Measurements from ENCODE around the gene EGFR.

EGFR gene

GRCh38 chr7:55019191-55019690, 424 bp downstream of the EGFR start:
- no peak for TF ChIP-seq EZH2phosphoT487 (IDR thresholded peaks at IDR 0.05; ENCODE audit: low read depth)
- TF ChIP-seq CTCF (IDR thresholded peaks at IDR 0.05; ENCODE audit: low read depth, low read length), result no peak
- Histone ChIP-seq H3K9ac (ENCODE audit: low read length) (no peak overlapping the region), H3K4me3 (ENCODE audit: low read length) (no peak overlapping the region), H3K4me2 (ENCODE audit: low read length) (no peak overlapping the region), H3K9me3 (ENCODE audit: insufficient read depth, low read length) (no peaks in the 10 kb centered on the region), H3K27me3 (ENCODE audit: low read depth, low read length) (no peaks in the 10 kb centered on the region), H2AFZ (ENCODE audit: low read depth, low read length) (no peak overlapping the region), H3K27ac (ENCODE audit: low read length) (no peak overlapping the region), H3K4me1 (ENCODE audit: low read length) (no peaks in the 10 kb centered on the region), H4K20me1 (ENCODE audit: insufficient read depth, low read length) (no peaks in the 10 kb centered on the region), H3K79me2 (ENCODE audit: low read length) (no peaks in the 10 kb centered on the region), H3K36me3 (replicated peaks; ENCODE audit: low read depth, low read length) (no peaks in the 10 kb centered on the region)

- H3K79me2 ChIP-seq (ENCODE audit: low read length), result no peaks in the 10 kb centered on the region
- no peak overlapping the region for H3K4me3 ChIP-seq (ENCODE audit: low read length)
- H3K4me1 ChIP-seq (ENCODE audit: low read length), result no peaks in the 10 kb centered on the region
- no peaks in the 10 kb centered on the region for H3K9me3 ChIP-seq (ENCODE audit: insufficient read depth, low read length)
- no peak overlapping the region for H3K4me2 ChIP-seq (ENCODE audit: low read length)
- H2AFZ ChIP-seq (ENCODE audit: low read depth, low read length), result no peak overlapping the region
- no peak for TF ChIP-seq EZH2phosphoT487 (IDR thresholded peaks at IDR 0.05; ENCODE audit: low read depth)
- no peak for TF ChIP-seq CTCF (IDR thresholded peaks at IDR 0.05; ENCODE audit: low read depth, low read length)
- H3K27me3 ChIP-seq (ENCODE audit: low read depth, low read length), result peaks cover 2% of the 10 kb centered on the region; the same call in 1 of the 2 replicates
- H3K27ac ChIP-seq (ENCODE audit: low read length), result no peak overlapping the region
- H3K36me3 ChIP-seq (replicated peaks; ENCODE audit: low read depth, low read length), result no peaks in the 10 kb centered on the region
- no peaks in the 10 kb centered on the region for H4K20me1 ChIP-seq (ENCODE audit: insufficient read depth, low read length)
- H3K9ac ChIP-seq (ENCODE audit: low read length), result no peak overlapping the region
These were observed 1.1 kb downstream of the EGFR start for GRCh38 chr7:55019691-55020465.

GRCh38 chr7:55020466-55020871, 1.7 kb downstream of the EGFR start:
- Histone ChIP-seq H3K79me2 (ENCODE audit: low read length) (no peaks in the 10 kb centered on the region), H3K27me3 (ENCODE audit: low read depth, low read length) (peaks cover 7% of the 10 kb centered on the region; the same call in 1 of the 2 replicates)

More at GRCh38 chr7:55020466-55020871, 1.7 kb downstream of the EGFR start:
- no peaks in the 10 kb centered on the region for H3K36me3 ChIP-seq (replicated peaks; ENCODE audit: low read depth, low read length)
- no peak overlapping the region for H3K27ac ChIP-seq (ENCODE audit: low read length)
- H3K4me1 ChIP-seq (ENCODE audit: low read length), result no peaks in the 10 kb centered on the region
- H4K20me1 ChIP-seq (ENCODE audit: insufficient read depth, low read length), result no peaks in the 10 kb centered on the region
- no peak overlapping the region for H2AFZ ChIP-seq (ENCODE audit: low read depth, low read length)
- no peak for TF ChIP-seq EZH2phosphoT487 (IDR thresholded peaks at IDR 0.05; ENCODE audit: low read depth)
- TF ChIP-seq CTCF (IDR thresholded peaks at IDR 0.05; ENCODE audit: low read depth, low read length), result no peak
- no peak overlapping the region for H3K4me2 ChIP-seq (ENCODE audit: low read length)
- H3K9ac ChIP-seq (ENCODE audit: low read length), result no peak overlapping the region
- H3K9me3 ChIP-seq (ENCODE audit: insufficient read depth, low read length), result no peaks in the 10 kb centered on the region
- H3K4me3 ChIP-seq (ENCODE audit: low read length), result no peak overlapping the region
